GM12872 (cell line): Measurements from ENCODE around the gene SLC25A38.

Experiments used
- CTCF ChIP-seq: IDR thresholded peaks from 3 replicates; pipeline ENCODE4 v1.5.1; 2011; ENCODE audit warnings: low read depth, mild to moderate bottlenecking, low read length, moderate library complexity; ENCODE audit not compliant: insufficient read depth

SLC25A38 gene

GRCh38 chr3:39362192-39362591 is 21.0 kb upstream of the SLC25A38 start:
- TF ChIP-seq CTCF = no peak

DNA sequence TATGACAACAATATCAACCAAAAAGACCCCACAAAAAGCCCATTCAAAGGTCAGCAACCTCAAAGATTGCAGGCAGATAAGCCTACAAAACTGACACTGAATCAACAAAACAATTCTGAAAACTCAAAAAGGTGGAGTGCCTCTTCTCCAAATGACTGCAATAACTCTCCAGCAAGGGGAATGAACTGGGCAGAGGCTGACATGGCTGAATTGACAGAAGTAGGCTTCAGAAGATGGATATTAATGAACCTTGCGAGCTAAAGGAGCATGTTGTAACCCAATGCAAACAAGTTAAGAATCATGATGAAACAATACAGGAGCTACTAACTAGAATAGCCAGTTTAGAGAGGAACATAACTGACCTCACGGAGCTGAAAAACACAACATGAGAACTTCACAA is 20.4 kb upstream of the SLC25A38 start:
- no peak for TF ChIP-seq CTCF

- TF ChIP-seq CTCF = no peak
Measured at GRCh38 chr3:39372833-39373232, 10.3 kb upstream of the SLC25A38 start.

DNA sequence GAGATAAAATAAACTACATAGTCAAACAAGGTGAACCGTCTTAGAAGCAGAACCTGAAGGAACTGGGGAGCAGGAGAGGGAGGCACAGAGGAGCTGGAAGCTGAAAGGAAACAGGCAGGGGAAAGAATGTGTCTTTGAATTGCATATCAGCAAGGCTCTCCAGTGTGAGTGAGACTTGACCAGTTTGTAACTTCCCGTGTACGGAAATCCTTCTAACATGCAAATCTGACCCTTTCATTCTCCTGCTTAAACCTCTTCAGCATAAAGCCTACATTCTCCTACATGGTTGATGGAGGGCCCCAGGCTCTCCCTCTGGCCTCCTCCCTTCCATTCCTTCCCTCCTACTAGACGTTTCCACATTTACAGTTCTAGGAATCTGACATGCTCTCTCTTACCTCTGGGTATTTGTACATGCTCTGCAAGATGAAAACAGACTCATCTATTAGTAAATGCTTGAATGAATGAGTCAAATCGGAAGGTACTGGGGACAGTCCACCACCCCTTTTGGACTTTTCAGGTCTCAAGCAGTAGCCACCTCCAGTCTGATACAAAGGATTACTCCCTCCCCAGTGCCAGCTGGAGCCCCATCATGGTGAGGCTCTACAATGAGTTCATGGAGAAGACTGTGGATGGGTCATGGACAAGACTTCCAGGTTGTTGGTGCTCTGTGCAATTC is 6.1 kb upstream of the SLC25A38 start:
- no peak for TF ChIP-seq CTCF

DNA sequence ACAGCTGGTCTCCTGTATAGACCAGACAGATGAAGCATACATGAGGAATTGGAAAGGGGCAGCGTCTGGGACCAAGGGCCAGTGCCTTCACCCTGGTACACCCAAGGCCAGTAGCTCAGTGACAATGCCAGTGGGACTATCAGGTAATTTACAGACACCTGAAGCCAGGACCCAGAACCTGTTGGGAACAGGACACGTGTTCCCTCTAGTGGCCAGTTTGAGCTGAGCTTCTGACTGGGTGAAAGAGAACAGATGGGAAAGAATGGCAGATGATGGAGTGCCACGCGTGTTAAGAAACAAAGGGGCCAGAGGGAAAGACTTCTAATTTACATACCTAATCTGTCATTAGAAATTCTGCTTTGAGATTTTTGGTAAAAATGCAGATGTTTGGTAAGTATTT is 5.1 kb upstream of the SLC25A38 start:
- TF ChIP-seq CTCF = peak; percentile 89

- no peak for TF ChIP-seq CTCF
Measured at GRCh38 chr3:39378957-39379777, 4.0 kb upstream of the SLC25A38 start.

GRCh38 chr3:39379778-39380155 is 3.4 kb upstream of the SLC25A38 start:
- no peak for TF ChIP-seq CTCF
